BLaER1 (cell line): ENCODE data around the gene DICER1.

Experiments used
- H3K27ac ChIP-seq: shearing (Covaris generic); formaldehyde crosslinking; 2 replicates; pipeline ENCODE4 v1.8.1; 2022
- H3K27me3 ChIP-seq: shearing (Covaris generic); formaldehyde crosslinking; 2 replicates; pipeline ENCODE4 v1.8.1; 2022
- H3K36me3 ChIP-seq: shearing (Covaris generic); formaldehyde crosslinking; 2 replicates; pipeline ENCODE4 v1.8.1; 2022
- H3K4me1 ChIP-seq: shearing (Covaris generic); formaldehyde crosslinking; 2 replicates; pipeline ENCODE4 v1.8.1; 2022
- H3K4me2 ChIP-seq: shearing (Covaris generic); formaldehyde crosslinking; 2 replicates; pipeline ENCODE4 v1.8.1; 2022
- H3K4me3 ChIP-seq: shearing (Covaris generic); formaldehyde crosslinking; 2 replicates; pipeline ENCODE4 v1.8.1; 2022
- H3K9ac ChIP-seq: shearing (Covaris generic); formaldehyde crosslinking; 2 replicates; pipeline ENCODE4 v1.8.1; 2022
- H3K9me3 ChIP-seq: shearing (Covaris generic); formaldehyde crosslinking; 2 replicates; pipeline ENCODE4 v1.8.1; 2022
- H4K20me1 ChIP-seq: shearing (Covaris generic); formaldehyde crosslinking; 2 replicates; pipeline ENCODE4 v1.8.1; 2022
- Cebpa-rat ChIP-seq: shearing (Covaris generic); IDR thresholded peaks from 2 replicates; pipeline ENCODE4 v1.8.1; 2022

The DICER1 gene

GRCh38 chr14:95174184-95174792 lies 17.0 kb upstream of the DICER1 start:
- no peak overlapping the region for H3K4me2 ChIP-seq
- H3K27ac ChIP-seq, result no peak overlapping the region
- H3K27me3 ChIP-seq, result no peaks in the 10 kb centered on the region

GRCh38 chr14:95173518-95173917 lies 16.2 kb upstream of the DICER1 start:
- peaks cover 1% of the 10 kb centered on the region; the same call in 1 of the 2 replicates for H3K4me1 ChIP-seq
- H3K27me3 ChIP-seq, result no peaks in the 10 kb centered on the region
- no peak for TF ChIP-seq Cebpa-rat
- no peak overlapping the region for H3K27ac ChIP-seq
- H3K9me3 ChIP-seq, result 0 out of 2 replicates have a peak, but pooled peaks cover 5% of the 10 kb centered on the region
- H3K36me3 ChIP-seq, result no peaks in the 10 kb centered on the region
- no peak overlapping the region for H3K4me3 ChIP-seq
- no peak overlapping the region for H3K4me2 ChIP-seq
- no peak overlapping the region for H3K9ac ChIP-seq
- no peaks in the 10 kb centered on the region for H4K20me1 ChIP-seq

More at GRCh38 chr14:95174184-95174792, 17.0 kb upstream of the DICER1 start:
- Histone ChIP-seq H4K20me1 (no peaks in the 10 kb centered on the region), H3K4me3 (no peak overlapping the region), H3K36me3 (no peaks in the 10 kb centered on the region), H3K9ac (no peak overlapping the region), H3K9me3 (0 out of 2 replicates have a peak, but pooled peaks cover 5% of the 10 kb centered on the region), H3K4me1 (peaks cover 9% of the 10 kb centered on the region)
- no peak for TF ChIP-seq Cebpa-rat

- no peak for TF ChIP-seq Cebpa-rat
- peaks cover 4% of the 10 kb centered on the region; the same call in 1 of the 2 replicates for H3K36me3 ChIP-seq
- peaks cover 28% of the 10 kb centered on the region for H3K9me3 ChIP-seq
- no peaks in the 10 kb centered on the region for H3K27me3 ChIP-seq
- no peaks in the 10 kb centered on the region for H3K4me1 ChIP-seq
- no peak overlapping the region for H3K4me3 ChIP-seq
- H4K20me1 ChIP-seq, result no peaks in the 10 kb centered on the region
- H3K9ac ChIP-seq, result no peak overlapping the region
- H3K27ac ChIP-seq, result no peak overlapping the region
- H3K4me2 ChIP-seq, result no peak overlapping the region
These were observed 9.8 kb upstream of the DICER1 start for GRCh38 chr14:95167177-95167576.

GRCh38 chr14:95165517-95165916 lies 8.2 kb upstream of the DICER1 start:
- H4K20me1 ChIP-seq, result no peaks in the 10 kb centered on the region
- peaks cover 4% of the 10 kb centered on the region; the same call in 1 of the 2 replicates for H3K36me3 ChIP-seq
- no peak overlapping the region for H3K4me3 ChIP-seq
- no peak overlapping the region for H3K27ac ChIP-seq
- H3K4me1 ChIP-seq, result no peaks in the 10 kb centered on the region
- no peak for TF ChIP-seq Cebpa-rat
- H3K9me3 ChIP-seq, result peaks cover 26% of the 10 kb centered on the region
- no peak overlapping the region for H3K9ac ChIP-seq
- H3K4me2 ChIP-seq, result no peak overlapping the region
- no peaks in the 10 kb centered on the region for H3K27me3 ChIP-seq

GRCh38 chr14:95164506-95164905 lies 7.2 kb upstream of the DICER1 start:
- H3K36me3 ChIP-seq, result peaks cover 4% of the 10 kb centered on the region; the same call in 1 of the 2 replicates
- peaks cover 24% of the 10 kb centered on the region for H3K9me3 ChIP-seq
- H3K9ac ChIP-seq, result no peak overlapping the region
- no peak overlapping the region for H3K4me2 ChIP-seq
- H3K27ac ChIP-seq, result no peak overlapping the region
- no peaks in the 10 kb centered on the region for H3K27me3 ChIP-seq
- H3K4me1 ChIP-seq, result no peaks in the 10 kb centered on the region
- H3K4me3 ChIP-seq, result no peak overlapping the region
- no peaks in the 10 kb centered on the region for H4K20me1 ChIP-seq
- no peak for TF ChIP-seq Cebpa-rat

- Histone ChIP-seq H3K9me3 (peaks cover 24% of the 10 kb centered on the region), H3K27me3 (no peaks in the 10 kb centered on the region), H3K27ac (no peak overlapping the region), H3K4me2 (no peak overlapping the region), H3K36me3 (peaks cover 4% of the 10 kb centered on the region; the same call in 1 of the 2 replicates), H3K4me3 (no peak overlapping the region), H4K20me1 (no peaks in the 10 kb centered on the region), H3K4me1 (peaks cover 3% of the 10 kb centered on the region), H3K9ac (no peak overlapping the region)
- TF ChIP-seq Cebpa-rat, result no peak
These were observed 6.3 kb upstream of the DICER1 start for GRCh38 chr14:95163666-95164065.

- Histone ChIP-seq H3K9me3 (peaks cover 24% of the 10 kb centered on the region), H3K4me2 (no peak overlapping the region), H3K4me3 (no peak overlapping the region), H3K27ac (no peak overlapping the region), H3K27me3 (no peaks in the 10 kb centered on the region), H3K9ac (no peak overlapping the region), H3K4me1 (peaks cover 8% of the 10 kb centered on the region), H4K20me1 (no peaks in the 10 kb centered on the region), H3K36me3 (peaks cover 4% of the 10 kb centered on the region; the same call in 1 of the 2 replicates)
- TF ChIP-seq Cebpa-rat, result no peak
These were observed 5.8 kb upstream of the DICER1 start for GRCh38 chr14:95163132-95163531.

- TF ChIP-seq Cebpa-rat, result no peak
- Histone ChIP-seq H3K4me2 (no peak overlapping the region), H3K4me1 (peaks cover 10% of the 10 kb centered on the region), H3K27me3 (no peaks in the 10 kb centered on the region), H3K27ac (no peak overlapping the region), H3K36me3 (peaks cover 4% of the 10 kb centered on the region; the same call in 1 of the 2 replicates), H3K9me3 (peaks cover 24% of the 10 kb centered on the region), H3K9ac (no peak overlapping the region), H4K20me1 (no peaks in the 10 kb centered on the region), H3K4me3 (no peak overlapping the region)
These were observed 5.3 kb upstream of the DICER1 start for GRCh38 chr14:95162641-95163040.

GRCh38 chr14:95157048-95157326 lies 342 bp downstream of the DICER1 start:
- peak overlapping the region; percentile 92 for H3K9ac ChIP-seq
- peak overlapping the region; percentile 97 for H3K27ac ChIP-seq
- no peaks in the 10 kb centered on the region for H3K9me3 ChIP-seq
- peak overlapping the region; percentile 83 for H3K4me2 ChIP-seq
- H3K27me3 ChIP-seq, result no peaks in the 10 kb centered on the region
- TF ChIP-seq Cebpa-rat, result no peak
- peaks cover 46% of the 10 kb centered on the region for H3K4me1 ChIP-seq
- H3K4me3 ChIP-seq, result peak overlapping the region; percentile 84
- no peaks in the 10 kb centered on the region for H3K36me3 ChIP-seq
- H4K20me1 ChIP-seq, result peaks cover 44% of the 10 kb centered on the region

GRCh38 chr14:95156161-95157047 lies 925 bp downstream of the DICER1 start:
- H3K9ac ChIP-seq, result peak overlapping the region; percentile 92
- peak overlapping the region; percentile 83 for H3K4me2 ChIP-seq
- no peak for TF ChIP-seq Cebpa-rat
- no peaks in the 10 kb centered on the region for H3K36me3 ChIP-seq
- H3K27ac ChIP-seq, result peak overlapping the region; percentile 97
- H3K4me1 ChIP-seq, result peaks cover 52% of the 10 kb centered on the region
- no peaks in the 10 kb centered on the region for H3K9me3 ChIP-seq
- peaks cover 50% of the 10 kb centered on the region for H4K20me1 ChIP-seq
- H3K4me3 ChIP-seq, result peak overlapping the region; percentile 84
- H3K27me3 ChIP-seq, result no peaks in the 10 kb centered on the region
